Endometrial microvascular endothelial cells (primary cell): ENCODE results near the gene SCAMP4. TPM values are rescaled to one million over a fixed set of nuclear protein-coding genes. Genes with fewer than 3 reads are reported as not detected.

Source experiments
- in situ Hi-C: cut with HindIII; loops from 2 replicates; pipeline ENCODE4 v1.10.0; 2017; ENCODE audit warnings: low sequenced_read_pairs, low pct_unique_long_range_greater_than_20kb; ENCODE audit errors: inconsistent ontology term
- total RNA-seq: library from RNA; depleted of rRNA; stranded (reverse); fragments of >200 nt; gene quantifications from one replicate; pipeline ENCODE4 v1.2.3, GENCODE V29; 2015; ENCODE audit errors: inconsistent ontology term

The SCAMP4 gene
- total RNA-seq, 1 donor from 2014 or later, result 83.0 TPM

- in situ Hi-C loops, result no loop called here
These were observed 2.6 kb downstream of the SCAMP4 start for GRCh38 chr19:1907563-1908363.

- in situ Hi-C loops, result no loop called here
These were observed 3.1 kb downstream of the SCAMP4 start for GRCh38 chr19:1908364-1908678.

DNA sequence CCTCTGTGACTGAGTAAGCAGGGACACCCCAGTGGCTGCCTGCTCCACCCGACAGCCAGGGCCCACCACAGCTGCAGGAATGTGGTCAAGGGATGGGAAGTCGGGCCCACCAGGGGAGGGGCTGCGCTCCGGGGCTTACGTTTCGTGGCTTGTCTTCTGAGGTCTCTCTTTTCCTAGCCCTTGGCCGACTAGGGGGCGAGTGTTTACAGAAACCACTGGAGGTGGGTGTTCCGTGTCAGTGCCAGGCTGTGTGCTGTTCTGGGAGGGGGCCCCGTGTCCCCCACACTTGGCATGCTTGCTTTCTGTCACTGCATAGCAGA, 4.5 kb downstream of the SCAMP4 start:
- in situ Hi-C loops, result no loop called here

DNA sequence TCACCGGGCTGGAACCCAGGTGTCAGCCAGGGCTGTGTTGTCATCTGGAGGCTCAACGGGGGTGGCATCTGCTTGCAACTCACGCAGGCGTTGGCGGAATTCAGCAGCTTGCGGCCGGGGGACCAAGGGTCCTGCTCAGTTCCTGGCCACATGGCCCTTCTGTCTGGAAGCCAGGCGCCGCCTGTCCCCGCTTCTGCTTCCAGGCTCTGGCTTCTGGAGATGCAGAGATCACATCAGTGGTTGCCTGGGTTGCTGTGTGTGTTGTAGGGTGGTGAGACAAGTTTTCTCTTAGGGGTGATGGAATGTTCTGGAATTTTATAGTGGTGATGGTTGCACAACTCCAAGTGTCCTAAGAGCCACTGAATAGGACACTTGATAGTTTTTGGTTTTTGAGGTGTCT, 5.0 kb downstream of the SCAMP4 start:
- in situ Hi-C loops, result no loop called here

DNA sequence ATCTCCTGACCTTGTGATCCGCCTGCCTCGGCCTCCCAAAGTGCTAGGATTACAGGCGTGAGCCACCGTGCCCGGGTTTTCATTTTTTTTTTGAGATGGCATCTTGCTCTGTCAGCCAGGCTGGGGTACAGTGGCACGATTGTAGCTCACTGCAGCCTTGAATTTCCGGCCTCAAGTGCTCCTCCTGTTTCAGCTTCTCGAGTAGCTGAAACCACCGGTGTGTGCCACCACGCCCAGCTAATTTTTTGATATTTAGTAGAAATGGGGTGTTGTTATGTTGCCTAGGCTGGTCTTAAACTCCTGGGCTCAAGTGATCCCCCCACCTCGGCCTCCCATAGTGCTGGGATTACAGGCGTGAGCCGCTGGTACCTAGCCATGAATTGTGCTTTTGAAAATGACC, 5.9 kb downstream of the SCAMP4 start:
- in situ Hi-C loops, result no loop called here

DNA sequence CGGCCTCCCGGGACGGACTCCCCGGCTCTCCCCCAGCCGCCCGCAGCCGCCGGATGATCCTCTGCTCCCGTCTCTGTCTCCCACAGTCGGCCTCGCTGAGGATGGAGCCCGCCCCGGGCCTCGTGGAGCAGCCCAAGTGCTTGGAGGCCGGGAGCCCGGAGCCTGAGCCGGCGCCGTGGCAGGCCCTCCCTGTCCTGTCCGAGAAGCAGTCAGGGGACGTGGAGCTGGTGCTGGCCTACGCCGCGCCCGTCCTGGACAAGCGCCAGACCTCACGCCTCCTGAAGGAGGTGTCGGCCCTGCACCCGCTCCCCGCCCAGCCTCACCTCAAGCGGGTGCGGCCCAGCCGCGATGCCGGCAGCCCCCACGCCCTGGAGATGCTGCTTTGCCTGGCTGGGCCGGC, 6.8 kb downstream of the SCAMP4 start:
- in situ Hi-C loops, result no loop called here

GRCh38 chr19:1912760-1913505, 7.7 kb downstream of the SCAMP4 start:
- in situ Hi-C loops, result no loop called here

DNA sequence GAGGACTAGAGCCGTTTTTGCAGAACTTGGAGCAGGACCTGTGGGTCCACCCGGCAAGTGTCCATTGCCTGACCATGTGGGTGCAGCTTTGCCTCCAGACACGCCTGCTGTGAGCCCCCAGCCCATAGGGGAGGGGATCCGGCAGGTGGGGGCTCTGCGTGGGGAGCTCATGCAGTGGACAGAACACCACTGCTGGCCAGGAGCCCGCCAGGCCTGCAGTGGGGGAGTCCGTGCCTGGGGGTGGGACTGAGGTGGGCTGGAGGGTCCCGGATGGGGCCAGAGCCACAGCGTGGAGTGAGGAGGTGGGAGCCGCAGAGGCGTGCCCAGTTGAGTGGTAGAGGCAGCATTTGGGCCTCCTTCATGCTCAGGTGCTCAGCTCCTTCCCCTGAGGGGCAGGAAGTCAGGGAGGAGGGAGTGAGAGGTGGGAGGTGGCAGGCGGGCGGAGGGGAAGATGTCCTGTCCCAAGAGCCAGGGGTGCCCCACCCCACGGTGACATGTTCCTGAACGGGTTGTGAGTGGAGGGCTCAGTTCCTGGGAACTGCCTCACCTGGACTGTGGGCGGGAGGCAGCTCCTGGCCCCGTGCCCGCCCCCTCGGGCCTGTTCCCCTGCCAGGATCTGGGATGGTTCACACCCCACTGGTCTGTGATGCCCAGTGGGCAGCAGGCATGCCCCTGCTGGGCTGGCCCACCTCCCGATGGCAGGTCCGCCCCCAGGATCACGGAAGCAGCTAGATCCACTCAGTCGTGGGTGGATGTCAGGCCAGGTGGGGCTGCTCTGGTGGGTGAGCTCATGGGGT, 8.8 kb downstream of the SCAMP4 start:
- in situ Hi-C loops, result no loop called here

GRCh38 chr19:1914826-1915341, 9.7 kb downstream of the SCAMP4 start:
- in situ Hi-C loops, result no loop called here

DNA sequence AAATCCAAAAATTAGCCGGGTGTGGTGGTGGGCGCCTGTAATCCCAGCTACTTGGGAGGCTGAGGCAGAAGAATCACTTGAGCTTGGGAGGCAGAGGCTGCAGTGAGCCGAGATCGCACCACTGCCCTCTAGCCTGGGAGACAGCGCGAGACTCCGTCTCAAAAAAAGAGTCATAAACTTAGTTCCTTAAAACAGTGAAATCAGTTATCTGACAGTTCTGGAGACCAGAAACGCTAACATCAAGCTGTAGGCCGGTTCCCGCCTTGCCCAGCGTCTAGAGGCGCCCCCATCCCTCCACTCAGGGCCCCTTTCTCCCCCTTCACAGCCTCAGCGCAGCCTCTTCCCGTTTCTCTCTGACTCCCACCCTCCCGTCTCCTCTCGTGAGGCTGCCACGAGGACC, 11.9 kb downstream of the SCAMP4 start:
- in situ Hi-C loops, result no loop called here

DNA sequence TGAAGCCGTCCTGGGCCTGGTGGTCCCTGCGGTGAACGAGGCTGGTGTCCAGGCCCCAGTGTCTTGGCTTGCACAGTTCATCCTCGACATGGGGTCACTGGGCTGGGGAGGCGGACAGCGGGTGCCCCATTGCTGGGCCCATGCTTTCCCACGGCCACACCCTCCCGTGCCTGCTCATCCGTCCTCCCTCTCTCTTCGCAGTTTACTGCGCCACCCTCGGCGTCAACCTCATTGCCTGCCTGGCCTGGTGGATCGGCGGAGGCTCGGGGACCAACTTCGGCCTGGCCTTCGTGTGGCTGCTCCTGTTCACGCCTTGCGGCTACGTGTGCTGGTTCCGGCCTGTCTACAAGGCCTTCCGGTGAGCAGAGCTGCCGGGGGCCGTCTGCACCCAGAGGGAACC, 12.7 kb downstream of the SCAMP4 start:
- in situ Hi-C loops, result no loop called here

- in situ Hi-C loops, result no loop called here
These were observed 13.8 kb downstream of the SCAMP4 start for GRCh38 chr19:1918975-1919374.

DNA sequence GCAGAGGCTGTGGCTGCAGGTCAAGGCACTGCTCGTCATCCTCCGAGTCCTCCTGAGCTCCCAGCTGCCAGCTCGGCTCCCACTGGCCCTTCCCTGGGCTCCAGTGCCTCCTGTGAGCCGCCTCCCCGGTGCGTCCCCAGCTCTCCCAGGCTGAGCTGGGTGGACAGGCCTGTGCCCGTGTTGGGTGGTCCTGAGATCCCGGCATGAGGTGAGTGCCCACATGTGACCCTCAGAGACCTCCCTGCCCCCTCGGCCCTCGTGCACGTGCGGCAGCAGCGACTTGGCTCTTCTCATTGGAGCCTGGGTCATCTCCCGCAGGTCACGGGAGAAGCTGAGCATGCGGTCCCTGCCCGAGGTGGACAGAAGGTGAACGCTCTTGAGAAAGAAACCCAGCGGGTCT, 15.4 kb downstream of the SCAMP4 start:
- in situ Hi-C loops, result no loop called here

GRCh38 chr19:1921326-1921725, 16.1 kb downstream of the SCAMP4 start:
- in situ Hi-C loops, result no loop called here

GRCh38 chr19:1921825-1922224, 16.6 kb downstream of the SCAMP4 start:
- in situ Hi-C loops, result no loop called here

- in situ Hi-C loops, result no loop called here
These were observed 17.6 kb downstream of the SCAMP4 start for GRCh38 chr19:1922803-1923202.

DNA sequence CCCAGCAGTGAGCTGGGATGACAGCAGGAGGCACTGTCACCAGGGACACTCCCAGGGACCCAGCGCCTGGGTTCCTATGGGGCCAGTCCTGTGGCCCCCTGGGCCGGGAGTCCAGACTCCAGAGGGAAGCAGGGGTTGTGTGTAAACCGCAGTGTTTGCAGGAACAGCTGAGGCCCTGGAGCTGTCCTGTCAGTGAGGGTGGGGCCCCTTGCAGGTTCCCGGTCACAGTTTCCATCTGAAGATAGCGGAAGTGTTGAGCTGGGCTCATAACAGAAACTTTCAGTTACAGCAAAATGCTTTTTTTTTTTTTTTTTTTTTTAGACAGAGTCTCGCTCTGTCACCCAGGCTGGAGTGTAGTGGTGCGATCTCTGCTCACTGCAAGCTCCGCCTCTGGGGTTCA, 18.1 kb downstream of the SCAMP4 start:
- in situ Hi-C loops, result no loop called here

DNA sequence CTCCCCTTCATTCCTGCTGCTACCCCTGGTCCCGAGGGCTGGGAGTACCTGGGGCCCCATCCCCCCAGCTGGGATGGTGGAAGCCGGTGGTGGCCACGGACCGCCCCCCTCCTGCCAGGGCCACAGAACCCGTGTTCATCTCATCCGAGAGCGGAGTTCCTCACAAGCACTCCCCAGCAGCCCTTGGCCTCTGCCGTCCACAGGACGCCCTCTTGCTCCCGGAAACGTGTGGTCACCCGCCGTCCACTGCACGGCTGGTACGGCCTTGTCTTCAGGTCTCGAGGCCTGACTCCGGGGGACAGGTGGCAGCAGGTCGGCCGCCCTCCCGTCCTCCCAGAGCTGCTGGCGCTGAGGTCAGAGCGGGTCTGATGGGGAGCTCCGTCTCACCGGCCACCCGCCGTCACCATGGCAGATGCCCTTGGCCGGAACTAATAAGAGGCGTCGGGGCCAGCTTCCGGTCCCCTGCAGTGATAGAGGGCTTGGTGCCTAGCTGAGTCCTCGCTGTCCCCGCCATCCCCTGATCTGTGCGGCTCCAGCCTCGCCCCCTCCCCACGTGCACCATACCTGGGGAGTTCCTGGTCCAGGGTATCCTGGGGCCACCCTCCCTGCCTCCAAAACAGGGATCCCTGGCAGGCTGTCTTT, 19.2 kb downstream of the SCAMP4 start:
- in situ Hi-C loops, result no loop called here

DNA sequence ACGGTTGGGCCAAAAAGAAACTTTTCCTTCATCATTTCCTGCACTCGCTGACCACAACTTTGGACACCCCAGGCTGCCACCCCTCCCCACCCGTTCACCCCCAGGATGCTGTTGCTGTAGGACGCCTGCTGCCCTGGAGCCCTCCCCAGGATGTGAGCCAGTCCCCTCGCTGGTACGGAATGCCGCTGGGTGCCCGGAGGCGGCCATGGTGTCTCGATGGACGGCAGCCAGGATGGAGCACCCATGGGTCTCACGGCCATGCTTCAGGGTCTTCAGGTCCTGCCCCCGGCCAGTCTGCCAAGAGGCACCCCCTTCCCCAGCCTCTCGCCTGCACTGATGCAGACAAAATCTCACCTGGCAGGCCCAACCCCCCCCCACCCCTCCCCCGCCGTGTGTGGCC, 20.3 kb downstream of the SCAMP4 start:
- in situ Hi-C loops, result no loop called here
